ENCODE results near the gene COL13A1. TPM values are rescaled to one million over a fixed set of nuclear protein-coding genes. Genes with fewer than 3 reads are reported as not detected.

Gene COL13A1
- polyA plus RNA-seq, 4 donors = 6.9 to 33.9 (median 20.5) TPM

GRCh38 chr10:69994262-69994661 is 192.6 kb downstream of the COL13A1 start:
- peak in 1 of 4 donors; percentile 0 for DNase-seq (ENCODE audit: low read depth in 4 of 4, low spot score in 3 of 4)

- no peak for DNase-seq (ENCODE audit: low read depth in 4 of 4, low spot score in 3 of 4)
Observed at GRCh38 chr10:69996611-69997010, 194.9 kb downstream of the COL13A1 start.

GRCh38 chr10:70000262-70000661 is 198.6 kb downstream of the COL13A1 start:
- DNase-seq (ENCODE audit: low read depth in 4 of 4, low spot score in 3 of 4) = no peak

DNA sequence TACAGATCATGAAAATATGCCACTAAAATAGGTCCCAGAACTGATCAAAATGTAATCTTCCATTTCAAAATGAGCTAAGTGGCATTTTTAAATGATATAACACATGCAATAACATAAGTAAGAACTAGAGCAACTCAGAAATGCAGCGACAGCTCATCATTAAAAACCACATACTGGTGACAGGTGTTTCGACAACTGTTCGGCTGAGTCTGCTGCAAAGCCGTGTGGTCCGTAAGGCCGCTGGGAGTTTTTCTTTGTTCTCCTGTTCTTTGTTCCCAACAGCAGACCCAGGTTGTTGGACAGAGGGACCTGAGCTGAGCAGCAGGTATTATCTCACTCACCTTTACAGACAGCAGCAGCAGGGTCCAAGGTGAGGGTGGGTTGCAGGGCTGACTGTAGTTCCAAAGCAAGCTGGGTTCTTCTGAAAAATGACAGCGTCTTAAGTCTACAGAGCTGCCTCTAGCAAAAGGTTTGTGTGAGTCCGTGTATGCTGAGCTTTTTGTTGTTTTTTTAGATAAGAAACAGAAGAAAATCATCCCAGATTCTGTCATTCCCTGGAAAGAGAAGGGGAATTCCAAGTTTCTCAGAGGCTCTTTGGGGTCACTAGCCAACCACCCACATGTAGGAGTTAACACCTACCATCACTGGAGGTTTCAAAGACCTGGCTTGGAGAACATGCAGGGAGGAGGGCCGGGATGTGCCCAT is 205.6 kb downstream of the COL13A1 start:
- no peak for DNase-seq (ENCODE audit: low read depth in 4 of 4, low spot score in 3 of 4)

Other genes with a start within 250 kb of the COL13A1 start
- gene NEUROG3, start 228.5 kb upstream of the COL13A1 start, polyA plus RNA-seq (ENCODE audit: insufficient read length in 4 of 4) = not detected
- 10 to 100 TPM in 2 of 4 donors, 1 to 10 TPM in 2; 2.7 to 10.9 (median 10.0) TPM for gene FAM241B, start 171.7 kb upstream of the COL13A1 start, polyA plus RNA-seq (ENCODE audit: insufficient read length in 4 of 4)